Stimulated activated CD4-positive, alpha-beta T cell treated with anti-CD3 and anti-CD28 coated beads, TNF-alpha, amount 100 ng/mL, for 24 hours (primary cell): Measurements from ENCODE around the gene SLC6A6.

ENCODE experiments used
- DNase-seq, 3 experiments: peaks; one replicate each; pipeline ENCODE4 v3.0.0-alpha.2; 2020; ENCODE audit warnings: low read depth in 3 of 3

Gene SLC6A6

DNA sequence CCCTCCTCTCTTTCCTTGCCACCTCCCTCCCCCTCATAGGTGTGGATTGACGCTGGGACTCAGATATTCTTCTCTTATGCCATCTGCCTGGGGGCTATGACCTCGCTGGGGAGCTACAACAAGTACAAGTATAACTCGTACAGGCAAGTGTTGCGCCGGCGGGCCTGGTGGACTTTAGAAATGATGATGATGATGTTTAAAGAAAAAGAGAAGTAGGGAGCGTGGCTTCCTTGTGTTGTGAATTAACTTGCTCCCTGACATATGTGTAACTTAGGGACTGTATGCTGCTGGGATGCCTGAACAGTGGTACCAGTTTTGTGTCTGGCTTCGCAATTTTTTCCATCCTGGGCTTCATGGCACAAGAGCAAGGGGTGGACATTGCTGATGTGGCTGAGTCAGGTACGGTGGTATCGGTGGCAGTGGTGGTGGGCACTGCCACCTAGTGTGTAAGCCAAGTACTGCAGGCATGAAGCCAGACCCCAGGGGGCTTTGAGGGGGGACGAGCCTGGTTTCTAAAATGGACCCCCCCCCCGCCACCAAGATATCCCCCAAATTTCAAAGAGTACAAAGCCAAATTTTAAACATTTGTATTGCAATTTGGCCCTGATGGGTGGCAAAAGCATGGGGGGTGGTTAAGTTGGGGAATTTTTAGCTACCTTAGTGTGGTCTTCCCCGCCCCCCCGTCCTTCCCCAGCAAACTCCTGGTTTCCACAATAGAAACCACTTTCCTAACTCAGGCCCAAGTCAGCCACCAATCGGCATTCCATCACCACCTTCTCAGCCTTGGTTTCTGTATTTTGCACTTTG is 65.6 kb downstream of the SLC6A6 start:
- DNase-seq = peak in 2 of 3 experiments; percentile 12 to 15

DNA sequence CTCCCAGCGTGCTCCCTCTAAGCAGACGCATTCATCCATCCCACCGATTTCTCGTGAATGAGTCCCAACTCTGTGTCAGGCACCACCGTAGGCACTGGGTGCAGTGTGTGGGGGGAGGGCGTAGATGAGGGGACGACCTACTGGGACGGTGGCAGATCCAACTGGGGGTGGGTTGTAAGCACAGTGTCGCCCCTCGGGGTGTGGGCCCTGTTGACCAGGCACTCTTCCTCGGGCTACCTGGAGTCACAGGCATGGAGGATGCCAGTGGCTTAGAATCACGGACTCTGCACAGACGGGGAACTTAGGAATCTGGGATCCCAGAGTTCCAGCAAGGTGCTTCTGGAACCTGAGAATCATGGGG is 66.2 kb downstream of the SLC6A6 start:
- no peak for DNase-seq

GRCh38 chr3:14470461-14470860 is 68.1 kb downstream of the SLC6A6 start:
- no peak for DNase-seq

- DNase-seq = no peak
These were observed 68.6 kb downstream of the SLC6A6 start for GRCh38 chr3:14471016-14471415.

- DNase-seq = no peak
These were observed 69.3 kb downstream of the SLC6A6 start for GRCh38 chr3:14471690-14472089.

GRCh38 chr3:14472471-14473351 is 70.3 kb downstream of the SLC6A6 start:
- DNase-seq = no peak

DNA sequence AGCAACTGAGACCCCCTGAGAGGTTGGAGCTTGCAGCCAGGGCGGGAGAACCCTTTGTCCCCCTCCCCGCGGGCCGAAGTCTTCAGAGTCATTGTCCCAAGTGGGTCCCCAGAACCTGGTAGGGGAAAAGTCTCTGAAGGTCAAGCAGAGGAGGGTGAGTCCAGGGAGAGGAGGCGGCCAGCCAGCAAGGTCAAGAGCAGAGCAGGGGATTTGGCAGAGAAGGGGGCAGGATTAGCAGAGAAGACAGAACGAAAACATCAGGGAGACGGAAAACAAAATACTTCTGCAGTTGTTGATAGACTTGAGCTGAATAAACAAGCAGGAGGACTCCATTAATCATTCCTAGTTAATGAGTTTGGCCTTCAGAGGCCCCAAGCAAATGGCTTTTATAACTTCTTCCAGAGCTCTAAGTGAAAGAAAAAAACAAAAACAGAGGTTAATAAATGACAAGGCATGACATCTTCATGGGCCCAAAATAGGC is 71.0 kb downstream of the SLC6A6 start:
- DNase-seq = no peak

DNA sequence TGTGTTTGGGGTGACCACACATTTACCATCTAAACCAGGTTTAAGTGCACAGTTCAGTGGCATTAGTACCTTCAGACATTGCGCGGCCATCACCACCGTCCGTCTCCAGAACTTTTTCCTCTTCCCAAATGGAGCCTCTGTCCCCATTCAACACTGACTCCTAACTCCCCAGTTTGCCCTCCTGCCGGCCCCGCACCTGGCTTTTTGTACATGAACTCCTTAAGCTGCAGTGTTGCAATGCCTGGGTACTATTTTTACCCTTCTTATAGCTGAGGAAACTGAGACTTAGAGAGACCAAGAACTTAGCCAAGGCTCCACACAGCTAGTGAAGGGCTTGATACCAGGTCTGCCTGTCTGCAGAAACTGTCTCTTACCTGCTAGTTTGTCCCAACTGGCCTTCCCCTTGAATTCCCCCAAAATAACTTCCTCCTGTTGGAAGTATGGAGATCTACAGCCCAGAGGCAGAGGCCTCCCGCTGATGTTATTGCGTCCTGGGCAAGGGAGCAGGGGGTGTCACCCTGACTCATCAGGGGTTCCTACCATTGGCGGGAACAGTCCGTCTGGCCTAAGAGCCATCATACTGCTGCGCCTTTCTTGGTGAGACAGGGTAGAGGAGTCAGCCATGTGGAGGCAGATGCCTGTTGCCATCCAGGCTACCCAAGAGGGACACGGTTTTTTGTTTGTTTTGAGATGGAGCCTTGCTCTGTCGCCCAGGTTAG is 72.1 kb downstream of the SLC6A6 start:
- no peak for DNase-seq

DNA sequence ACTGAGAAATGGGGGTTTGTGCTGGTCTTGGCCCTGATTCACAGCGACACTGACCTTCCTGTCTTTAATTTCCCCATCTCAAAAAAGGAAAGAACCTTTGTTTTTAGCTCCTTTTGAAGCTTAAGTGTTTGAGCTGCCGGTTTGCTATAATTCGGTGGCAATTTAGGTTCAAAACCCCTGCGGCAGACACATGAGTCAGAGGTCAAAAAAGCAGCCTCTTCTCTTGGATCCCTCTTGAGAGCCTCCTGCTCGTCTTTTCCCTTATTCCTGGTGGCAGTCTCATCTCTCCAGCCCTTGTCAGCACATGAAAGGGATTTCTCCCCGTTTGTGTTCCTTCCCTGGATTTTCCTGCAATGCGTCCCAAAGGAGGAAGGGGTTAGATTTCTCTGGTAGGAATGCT is 73.2 kb downstream of the SLC6A6 start:
- no peak for DNase-seq

DNA sequence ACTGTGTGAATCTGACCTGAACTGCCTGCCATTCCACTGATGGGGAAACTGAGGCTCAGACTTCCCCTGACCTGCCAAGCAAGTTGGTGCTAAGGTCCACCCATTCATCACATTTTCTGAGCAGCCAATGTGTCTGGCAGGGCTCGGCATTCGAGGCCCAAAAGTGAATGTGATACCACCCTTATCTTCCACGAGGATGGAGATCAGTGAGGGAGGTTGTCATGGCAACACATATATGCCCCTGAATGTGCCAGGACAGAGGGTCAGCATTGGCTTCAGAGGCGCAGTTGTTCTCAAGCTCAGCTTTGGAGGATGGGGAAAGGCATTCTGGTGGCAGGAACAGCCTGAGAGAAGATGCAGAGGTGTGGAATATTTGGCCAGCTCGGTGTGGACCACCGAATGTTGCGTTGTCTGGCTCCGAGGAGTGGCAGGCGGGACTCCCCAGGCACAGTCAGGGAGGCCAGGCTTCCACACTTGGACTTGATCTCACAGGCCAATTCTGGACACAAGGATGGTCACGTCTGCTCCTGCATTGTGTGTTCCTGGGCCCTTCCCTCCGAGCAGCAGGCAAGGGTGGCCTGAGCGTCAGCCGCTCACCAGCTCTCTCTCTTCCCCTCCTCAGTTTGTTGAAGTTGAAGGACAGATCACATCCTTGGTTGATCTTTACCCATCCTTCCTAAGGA is 74.3 kb downstream of the SLC6A6 start:
- no peak for DNase-seq

- DNase-seq = no peak
These were observed 75.0 kb downstream of the SLC6A6 start for GRCh38 chr3:14477311-14477935.

DNA sequence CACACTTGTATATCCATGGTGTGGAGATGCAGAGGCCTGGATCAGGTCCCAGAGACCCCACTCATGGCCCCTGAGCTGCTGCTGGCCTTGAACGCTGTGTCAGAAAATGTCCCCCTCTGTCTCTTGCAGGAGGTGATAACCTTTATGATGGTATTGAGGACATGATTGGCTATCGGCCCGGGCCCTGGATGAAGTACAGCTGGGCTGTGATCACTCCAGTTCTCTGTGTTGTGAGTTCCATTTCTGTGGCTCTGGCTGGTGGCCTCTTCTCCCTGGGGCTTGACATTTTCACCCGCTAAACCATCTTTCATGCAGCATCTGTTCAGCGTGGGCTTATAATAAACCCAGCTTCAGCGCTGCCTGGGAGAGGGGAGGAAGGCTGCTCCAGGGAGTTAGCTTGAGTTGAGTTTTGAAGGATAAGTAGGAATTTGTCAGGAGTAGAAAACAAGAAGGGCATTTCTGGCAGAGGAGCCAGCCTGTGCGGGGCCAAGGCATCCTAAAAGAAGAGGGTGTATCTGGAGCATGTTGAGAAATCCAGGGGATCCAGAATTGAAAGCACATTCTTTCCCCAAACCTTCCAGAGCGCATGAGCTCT is 76.6 kb downstream of the SLC6A6 start:
- no peak for DNase-seq

DNA sequence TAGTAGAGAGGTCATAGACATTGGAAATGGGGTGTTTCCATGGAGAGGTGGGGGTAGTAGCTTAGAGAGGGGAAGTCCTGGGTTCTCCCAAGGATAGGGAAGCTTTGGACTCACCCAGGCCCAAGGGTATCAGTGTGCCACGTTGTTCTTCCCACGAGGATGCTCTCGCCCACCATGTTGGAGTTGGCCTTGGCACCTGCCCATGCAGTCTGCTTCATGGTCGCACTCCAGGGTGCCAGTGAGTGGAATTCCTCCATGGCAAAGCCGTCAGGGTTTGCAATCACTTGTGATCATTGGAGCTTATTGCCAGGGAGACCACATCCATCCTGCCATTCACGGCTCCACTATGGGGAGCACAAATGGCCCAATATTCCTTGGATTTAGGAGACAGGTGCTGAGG is 77.2 kb downstream of the SLC6A6 start:
- no peak for DNase-seq

GRCh38 chr3:14480207-14481017 is 78.0 kb downstream of the SLC6A6 start:
- DNase-seq = no peak

DNA sequence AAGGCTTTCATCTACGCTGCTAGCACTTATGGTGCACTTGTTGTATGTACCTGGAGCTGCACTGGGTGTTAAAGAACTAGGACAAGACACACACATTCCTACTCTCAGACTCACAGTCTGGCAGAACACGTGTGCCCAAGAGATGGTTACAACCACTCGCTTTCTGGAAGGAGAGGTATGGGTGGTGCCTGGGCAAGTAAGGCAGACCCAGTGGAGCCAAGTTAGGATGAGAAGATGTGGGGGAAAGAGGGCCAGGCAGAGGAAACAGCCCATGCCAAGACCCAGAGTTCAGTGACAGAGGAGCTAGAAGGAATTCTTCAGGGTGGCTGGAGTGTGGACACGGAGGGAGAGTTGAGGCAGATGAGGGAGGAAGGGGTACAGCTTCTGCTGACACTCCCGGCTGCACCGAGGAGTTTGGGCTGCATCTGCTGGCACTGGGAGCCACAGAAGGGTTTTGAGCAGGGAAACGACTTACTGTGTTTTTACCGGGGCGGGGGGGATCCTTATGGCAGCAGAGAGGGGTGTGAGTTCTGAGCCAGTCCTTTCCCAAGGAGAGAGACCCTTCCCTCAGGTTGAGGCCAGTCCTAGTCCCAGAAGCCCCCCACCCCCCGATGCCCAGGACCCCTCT is 78.7 kb downstream of the SLC6A6 start:
- DNase-seq = no peak

DNA sequence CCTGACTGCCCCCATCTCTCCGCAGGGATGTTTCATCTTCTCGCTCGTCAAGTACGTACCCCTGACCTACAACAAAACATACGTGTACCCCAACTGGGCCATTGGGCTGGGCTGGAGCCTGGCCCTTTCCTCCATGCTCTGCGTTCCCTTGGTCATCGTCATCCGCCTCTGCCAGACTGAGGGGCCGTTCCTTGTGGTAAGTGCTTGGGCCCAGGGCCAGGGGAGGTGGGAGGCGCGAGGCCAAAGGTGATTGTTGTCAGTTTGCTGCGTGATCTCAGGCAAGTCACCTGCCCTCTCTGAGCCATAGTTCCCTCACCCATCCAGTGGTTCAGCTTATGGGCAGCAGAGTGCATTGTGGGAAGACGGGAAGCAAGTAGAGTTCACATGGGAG is 79.2 kb downstream of the SLC6A6 start:
- no peak for DNase-seq

DNA sequence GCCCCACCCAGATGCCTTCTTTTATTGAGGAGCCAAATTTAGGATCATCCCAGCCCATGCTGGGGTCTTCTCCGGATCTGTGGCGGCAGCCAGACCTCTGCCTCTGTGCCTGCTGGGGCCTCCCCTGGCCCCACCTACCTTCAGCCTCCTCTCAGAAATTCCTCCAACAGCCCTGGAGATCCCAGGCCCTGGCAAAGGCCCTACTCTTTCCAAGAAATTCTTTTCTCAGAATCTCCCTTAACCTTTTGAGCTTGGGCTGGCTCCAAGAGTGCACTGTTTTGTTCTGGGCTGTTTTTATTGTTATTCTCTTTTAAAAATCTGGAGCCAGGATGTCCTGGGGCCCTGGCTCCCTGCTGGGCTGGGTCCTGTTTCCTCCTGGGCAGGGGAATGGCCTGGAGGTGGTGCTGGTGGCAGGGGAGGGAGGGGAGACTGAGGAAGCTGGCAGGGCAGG is 79.9 kb downstream of the SLC6A6 start:
- DNase-seq = no peak

DNA sequence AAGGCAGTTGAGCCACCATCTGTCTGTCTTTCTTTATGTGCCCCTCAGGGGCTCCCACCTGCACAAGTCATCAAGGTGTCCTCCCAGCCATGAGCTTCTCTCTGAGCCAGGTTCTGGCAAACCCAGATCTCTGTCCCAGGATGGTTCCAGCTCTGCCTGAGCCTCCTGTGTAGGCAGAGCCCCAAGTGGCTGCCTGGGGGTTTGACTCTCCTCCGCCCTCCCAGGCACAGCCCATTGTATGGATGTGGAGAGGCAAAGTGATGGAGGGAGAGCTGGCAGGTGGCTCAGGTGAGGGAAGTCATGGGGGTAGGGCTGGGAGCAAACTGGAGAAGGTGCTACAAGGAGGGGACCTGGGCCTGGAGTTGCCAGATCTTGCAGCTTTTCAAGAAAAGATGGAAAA is 80.9 kb downstream of the SLC6A6 start:
- DNase-seq = no peak

GRCh38 chr3:14484741-14485140 is 82.3 kb downstream of the SLC6A6 start:
- no peak for DNase-seq
